GM23338 (cell line): Measurements from ENCODE around the gene CLDN10. TPM values are rescaled to one million over a fixed set of nuclear protein-coding genes. Genes with fewer than 3 reads are reported as not detected.

Source experiments
- ATAC-seq: fragments of 200-7000 bp; cut with Tn5 transposase; 3 replicates; pipeline ENCODE4 v1.9.1; 2020
- DNase-seq: peaks from one replicate; pipeline ENCODE4 v3.0.0-alpha.2; 2015; ENCODE audit warnings: low spot score
- H2AFZ ChIP-seq: fragments of 200-600 bp; sonication (generic); 2 replicates; pipeline ENCODE4 v1.8.0; 2016; ENCODE audit warnings: antibody characterized with exemption, mild to moderate bottlenecking, moderate library complexity
- H3F3A ChIP-seq: fragments of 200-600 bp; sonication (generic); replicated peaks from 2 replicates; pipeline ENCODE4 v1.8.0; 2017; ENCODE audit warnings: antibody characterized with exemption, mixed run types, low read depth
- H3K27ac ChIP-seq: fragments of 200-600 bp; sonication (generic); 2 replicates; pipeline ENCODE4 v1.6.1; 2016; ENCODE audit warnings: low read depth
- H3K27me3 ChIP-seq: fragments of 200-600 bp; sonication (generic); 2 replicates; pipeline ENCODE4 v1.8.0; 2016; ENCODE audit warnings: mild to moderate bottlenecking, mixed run types, moderate library complexity; ENCODE audit not compliant: insufficient read depth
- H3K36me3 ChIP-seq: fragments of 200-600 bp; sonication (generic); 2 replicates; pipeline ENCODE4 v1.8.0; 2016; ENCODE audit warnings: mild to moderate bottlenecking; ENCODE audit not compliant: insufficient read depth
- H3K4me1 ChIP-seq: fragments of 200-600 bp; sonication (generic); 2 replicates; pipeline ENCODE4 v1.8.0; 2016; ENCODE audit warnings: mild to moderate bottlenecking, moderate library complexity; ENCODE audit not compliant: insufficient read depth
- H3K4me2 ChIP-seq: fragments of 200-600 bp; sonication (generic); 2 replicates; pipeline ENCODE4 v1.7.1; 2017; ENCODE audit warnings: mixed run types
- H3K4me3 ChIP-seq: fragments of 200-600 bp; sonication (generic); 2 replicates; pipeline ENCODE4 v1.6.1; 2016; ENCODE audit warnings: mixed run types
- H3K79me2 ChIP-seq: fragments of 200-600 bp; sonication (generic); replicated peaks from 2 replicates; pipeline ENCODE4 v1.8.0; 2017; ENCODE audit warnings: mild to moderate bottlenecking; ENCODE audit not compliant: insufficient read depth
- H3K9me2 ChIP-seq: fragments of 200-600 bp; sonication (generic); 2 replicates; pipeline ENCODE4 v1.8.0; 2017; ENCODE audit not compliant: insufficient read depth
- H4K20me1 ChIP-seq: fragments of 200-600 bp; sonication (generic); replicated peaks from 2 replicates; pipeline ENCODE4 v1.8.0; 2017; ENCODE audit warnings: mild to moderate bottlenecking; ENCODE audit not compliant: insufficient read depth
- H3K27ac Mint-ChIP-seq: 2 replicates; pipeline ENCODE4 v1.8.0; 2020; ENCODE audit warnings: inconsistent platforms, mild to moderate bottlenecking, moderate library complexity, mixed read lengths
- H3K27me3 Mint-ChIP-seq: 3 replicates; pipeline ENCODE4 v1.8.0; 2022; ENCODE audit warnings: low read depth, mild to moderate bottlenecking, moderate library complexity, mixed read lengths, inconsistent platforms; ENCODE audit not compliant: insufficient read depth, poor library complexity
- H3K36me3 Mint-ChIP-seq: 3 replicates; pipeline ENCODE4 v1.8.0; 2021; ENCODE audit warnings: low read depth, mild to moderate bottlenecking, inconsistent platforms, moderate library complexity, mixed read lengths
- H3K4me1 Mint-ChIP-seq: 3 replicates; pipeline ENCODE4 v1.8.0; 2020; ENCODE audit warnings: mild to moderate bottlenecking, inconsistent platforms, mixed read lengths
- H3K4me3 Mint-ChIP-seq: 3 replicates; pipeline ENCODE4 v1.8.0; 2021; ENCODE audit warnings: moderate library complexity, mild to moderate bottlenecking, inconsistent platforms, mixed read lengths
- H3K9me3 Mint-ChIP-seq: 3 replicates; pipeline ENCODE4 v1.8.0; 2020; ENCODE audit warnings: moderate library complexity, mild to moderate bottlenecking, inconsistent platforms, mixed read lengths
- CREB1 ChIP-seq: fragments of 250-450 bp; sonication (Bioruptor Pico); IDR thresholded peaks from 2 replicates; pipeline ENCODE4 v1.5.0; 2020; ENCODE audit warnings: low read depth, mild to moderate bottlenecking, moderate library complexity
- EZH2phosphoT487 ChIP-seq: fragments of 200-600 bp; sonication (generic); IDR thresholded peaks from one replicate; pipeline ENCODE4 v1.8.1; 2018; ENCODE audit warnings: antibody characterized with exemption; ENCODE audit not compliant: unreplicated experiment
- NANOG ChIP-seq: IDR thresholded peaks from 2 replicates; pipeline ENCODE4 v1.6.1; 2016; ENCODE audit warnings: antibody characterized with exemption, borderline replicate concordance
- POLR2AphosphoS5 ChIP-seq: IDR thresholded peaks from 2 replicates; pipeline ENCODE4 v1.6.1; 2016; ENCODE audit warnings: antibody characterized with exemption, low read depth
- polyA plus RNA-seq: library from polyadenylated mRNA; unstranded; fragments of >200 nt; fragmentation: Nextera tagmentation; extraction: Ambion mirVana; gene quantifications from 2 replicates; pipeline ENCODE4 v1.2.1, GENCODE V29; 2016
- total RNA-seq: library from RNA; depleted of rRNA; stranded (reverse); fragments of >200 nt; shearing (Covaris generic); gene quantifications from 2 replicates; pipeline ENCODE4 v1.2.3, GENCODE V29; 2014
- TF ChIP-seq, protein P1 (sequence below): fragments of 250-450 bp; sonication (Bioruptor Pico); IDR thresholded peaks from 2 replicates; pipeline ENCODE4 v1.5.0; 2020; ENCODE audit warnings: mild to moderate bottlenecking, moderate library complexity
- TF ChIP-seq, protein P2 (sequence below), 2 experiments: fragments of 200-600 bp in 1 of 2; sonication (generic) in 1 of 2; conservative IDR thresholded peaks; 2 replicates each; pipeline versions ENCODE4 v1.5.1 to v1.6.1; 2016 to 2017; ENCODE audit warnings: antibody characterized with exemption in 2 of 2, low read depth in 2 of 2, mild to moderate bottlenecking in 2 of 2, moderate library complexity in 1 of 2
- TF ChIP-seq, protein P3 (sequence below): IDR thresholded peaks from 2 replicates; pipeline ENCODE4 v1.6.1; 2016; ENCODE audit warnings: antibody characterized with exemption

Gene CLDN10
- total and polyA plus RNA-seq, 2 experiments from 2014 or later, result 34.7 to 65.9 TPM

DNA sequence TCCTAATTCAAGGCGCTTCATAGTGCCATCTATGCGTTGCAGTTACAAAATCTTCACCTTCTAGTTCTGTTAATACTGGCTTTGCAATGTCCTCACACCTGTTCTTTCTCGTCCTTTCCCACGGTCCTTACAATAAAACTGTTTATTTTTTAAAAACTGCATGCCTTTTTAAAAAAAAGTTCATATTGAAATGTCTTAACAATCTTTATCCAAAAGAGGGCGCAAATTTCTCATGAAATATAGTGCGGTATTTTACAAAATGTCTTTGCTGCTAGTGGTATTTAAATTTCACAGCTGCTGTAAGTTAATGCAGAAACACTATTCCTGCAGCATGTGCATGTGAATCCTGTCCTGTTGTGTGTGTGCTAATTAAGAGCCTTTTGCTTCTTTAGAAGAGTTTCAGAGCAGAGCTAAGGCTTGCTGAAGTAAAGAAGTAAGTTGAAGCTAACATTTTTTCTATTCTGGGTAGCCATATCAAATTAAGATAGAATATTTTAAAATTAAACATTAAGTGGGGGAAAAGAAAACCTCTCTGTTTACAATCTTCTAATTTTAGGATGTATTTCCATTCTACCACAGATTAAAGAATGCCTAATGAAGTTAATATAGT lies 15.8 kb upstream of the CLDN10 start:
- Histone ChIP-seq H3K36me3 (no peaks in the 10 kb centered on the region), H3K4me3 (no peak overlapping the region), H4K20me1 (no peaks in the 10 kb centered on the region), H3K4me2 (no peak overlapping the region), H3K27ac (no peak overlapping the region), H3K9me2 (no peaks in the 10 kb centered on the region), H2AFZ (no peak overlapping the region), H3K4me1 (peaks cover 17% of the 10 kb centered on the region; the same call in 1 of the 2 replicates), H3K27me3 (no peaks in the 10 kb centered on the region), H3K79me2 (no peaks in the 10 kb centered on the region), H3F3A (no peaks in the 10 kb centered on the region)
- H3K9me3 Mint-ChIP-seq, result no peaks in the 10 kb centered on the region
- H3K4me3 Mint-ChIP-seq, result no peak overlapping the region
- no peak overlapping the region for H3K27ac Mint-ChIP-seq
- TF ChIP-seq, protein P1, sequence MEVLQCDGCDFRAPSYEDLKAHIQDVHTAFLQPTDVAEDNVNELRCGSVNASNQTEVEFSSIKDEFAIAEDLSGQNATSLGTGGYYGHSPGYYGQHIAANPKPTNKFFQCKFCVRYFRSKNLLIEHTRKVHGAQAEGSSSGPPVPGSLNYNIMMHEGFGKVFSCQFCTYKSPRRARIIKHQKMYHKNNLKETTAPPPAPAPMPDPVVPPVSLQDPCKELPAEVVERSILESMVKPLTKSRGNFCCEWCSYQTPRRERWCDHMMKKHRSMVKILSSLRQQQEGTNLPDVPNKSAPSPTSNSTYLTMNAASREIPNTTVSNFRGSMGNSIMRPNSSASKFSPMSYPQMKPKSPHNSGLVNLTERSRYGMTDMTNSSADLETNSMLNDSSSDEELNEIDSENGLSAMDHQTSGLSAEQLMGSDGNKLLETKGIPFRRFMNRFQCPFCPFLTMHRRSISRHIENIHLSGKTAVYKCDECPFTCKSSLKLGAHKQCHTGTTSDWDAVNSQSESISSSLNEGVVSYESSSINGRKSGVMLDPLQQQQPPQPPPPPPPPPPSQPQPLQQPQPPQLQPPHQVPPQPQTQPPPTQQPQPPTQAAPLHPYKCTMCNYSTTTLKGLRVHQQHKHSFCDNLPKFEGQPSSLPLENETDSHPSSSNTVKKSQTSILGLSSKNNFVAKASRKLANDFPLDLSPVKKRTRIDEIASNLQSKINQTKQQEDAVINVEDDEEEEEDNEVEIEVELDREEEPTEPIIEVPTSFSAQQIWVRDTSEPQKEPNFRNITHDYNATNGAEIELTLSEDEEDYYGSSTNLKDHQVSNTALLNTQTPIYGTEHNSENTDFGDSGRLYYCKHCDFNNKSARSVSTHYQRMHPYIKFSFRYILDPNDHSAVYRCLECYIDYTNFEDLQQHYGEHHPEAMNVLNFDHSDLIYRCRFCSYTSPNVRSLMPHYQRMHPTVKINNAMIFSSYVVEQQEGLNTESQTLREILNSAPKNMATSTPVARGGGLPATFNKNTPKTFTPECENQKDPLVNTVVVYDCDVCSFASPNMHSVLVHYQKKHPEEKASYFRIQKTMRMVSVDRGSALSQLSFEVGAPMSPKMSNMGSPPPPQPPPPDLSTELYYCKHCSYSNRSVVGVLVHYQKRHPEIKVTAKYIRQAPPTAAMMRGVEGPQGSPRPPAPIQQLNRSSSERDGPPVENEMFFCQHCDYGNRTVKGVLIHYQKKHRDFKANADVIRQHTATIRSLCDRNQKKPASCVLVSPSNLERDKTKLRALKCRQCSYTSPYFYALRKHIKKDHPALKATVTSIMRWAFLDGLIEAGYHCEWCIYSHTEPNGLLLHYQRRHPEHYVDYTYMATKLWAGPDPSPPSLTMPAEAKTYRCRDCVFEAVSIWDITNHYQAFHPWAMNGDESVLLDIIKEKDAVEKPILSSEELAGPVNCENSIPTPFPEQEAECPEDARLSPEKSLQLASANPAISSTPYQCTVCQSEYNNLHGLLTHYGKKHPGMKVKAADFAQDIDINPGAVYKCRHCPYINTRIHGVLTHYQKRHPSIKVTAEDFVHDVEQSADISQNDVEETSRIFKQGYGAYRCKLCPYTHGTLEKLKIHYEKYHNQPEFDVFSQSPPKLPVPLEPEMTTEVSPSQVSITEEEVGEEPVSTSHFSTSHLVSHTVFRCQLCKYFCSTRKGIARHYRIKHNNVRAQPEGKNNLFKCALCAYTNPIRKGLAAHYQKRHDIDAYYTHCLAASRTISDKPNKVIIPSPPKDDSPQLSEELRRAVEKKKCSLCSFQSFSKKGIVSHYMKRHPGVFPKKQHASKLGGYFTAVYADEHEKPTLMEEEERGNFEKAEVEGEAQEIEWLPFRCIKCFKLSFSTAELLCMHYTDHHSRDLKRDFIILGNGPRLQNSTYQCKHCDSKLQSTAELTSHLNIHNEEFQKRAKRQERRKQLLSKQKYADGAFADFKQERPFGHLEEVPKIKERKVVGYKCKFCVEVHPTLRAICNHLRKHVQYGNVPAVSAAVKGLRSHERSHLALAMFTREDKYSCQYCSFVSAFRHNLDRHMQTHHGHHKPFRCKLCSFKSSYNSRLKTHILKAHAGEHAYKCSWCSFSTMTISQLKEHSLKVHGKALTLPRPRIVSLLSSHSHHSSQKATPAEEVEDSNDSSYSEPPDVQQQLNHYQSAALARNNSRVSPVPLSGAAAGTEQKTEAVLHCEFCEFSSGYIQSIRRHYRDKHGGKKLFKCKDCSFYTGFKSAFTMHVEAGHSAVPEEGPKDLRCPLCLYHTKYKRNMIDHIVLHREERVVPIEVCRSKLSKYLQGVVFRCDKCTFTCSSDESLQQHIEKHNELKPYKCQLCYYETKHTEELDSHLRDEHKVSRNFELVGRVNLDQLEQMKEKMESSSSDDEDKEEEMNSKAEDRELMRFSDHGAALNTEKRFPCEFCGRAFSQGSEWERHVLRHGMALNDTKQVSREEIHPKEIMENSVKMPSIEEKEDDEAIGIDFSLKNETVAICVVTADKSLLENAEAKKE, result no peak
- TF ChIP-seq, protein P2, sequence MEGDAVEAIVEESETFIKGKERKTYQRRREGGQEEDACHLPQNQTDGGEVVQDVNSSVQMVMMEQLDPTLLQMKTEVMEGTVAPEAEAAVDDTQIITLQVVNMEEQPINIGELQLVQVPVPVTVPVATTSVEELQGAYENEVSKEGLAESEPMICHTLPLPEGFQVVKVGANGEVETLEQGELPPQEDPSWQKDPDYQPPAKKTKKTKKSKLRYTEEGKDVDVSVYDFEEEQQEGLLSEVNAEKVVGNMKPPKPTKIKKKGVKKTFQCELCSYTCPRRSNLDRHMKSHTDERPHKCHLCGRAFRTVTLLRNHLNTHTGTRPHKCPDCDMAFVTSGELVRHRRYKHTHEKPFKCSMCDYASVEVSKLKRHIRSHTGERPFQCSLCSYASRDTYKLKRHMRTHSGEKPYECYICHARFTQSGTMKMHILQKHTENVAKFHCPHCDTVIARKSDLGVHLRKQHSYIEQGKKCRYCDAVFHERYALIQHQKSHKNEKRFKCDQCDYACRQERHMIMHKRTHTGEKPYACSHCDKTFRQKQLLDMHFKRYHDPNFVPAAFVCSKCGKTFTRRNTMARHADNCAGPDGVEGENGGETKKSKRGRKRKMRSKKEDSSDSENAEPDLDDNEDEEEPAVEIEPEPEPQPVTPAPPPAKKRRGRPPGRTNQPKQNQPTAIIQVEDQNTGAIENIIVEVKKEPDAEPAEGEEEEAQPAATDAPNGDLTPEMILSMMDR (conservative IDR thresholded peaks at IDR 0.05; ENCODE audit: low read depth in 2 of 2), result peak in 1 of 2 experiments; percentile 69; a peak in 3 of 4 replicates
- no peaks in the 10 kb centered on the region for H3K36me3 Mint-ChIP-seq
- H3K27me3 Mint-ChIP-seq, result peaks cover 5% of the 10 kb centered on the region
- peaks cover 32% of the 10 kb centered on the region for H3K4me1 Mint-ChIP-seq
- DNase-seq, result peak; percentile 45
- no peak; the same call in 2 of the 3 replicates for ATAC-seq

DNA sequence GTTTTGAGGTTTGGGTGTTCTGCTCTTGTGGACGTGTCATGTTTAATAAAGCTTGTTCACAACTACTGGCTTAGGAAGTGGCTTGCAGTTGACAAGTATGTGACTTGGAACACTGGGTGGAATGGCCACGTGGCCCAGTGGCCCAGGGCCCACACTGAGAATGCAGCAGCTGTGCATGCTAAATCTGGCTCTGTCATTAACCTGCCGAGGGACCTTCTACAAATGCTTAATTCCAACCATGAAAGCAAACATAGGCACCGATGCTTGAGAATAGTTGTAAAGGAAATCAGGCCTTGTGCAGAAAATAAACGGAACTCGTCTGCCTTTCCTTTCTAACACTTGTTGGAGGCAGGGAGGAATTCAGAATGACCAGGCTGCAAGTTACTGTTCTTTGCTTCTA lies 11.6 kb upstream of the CLDN10 start:
- Histone ChIP-seq H3K4me2 (no peak overlapping the region), H4K20me1 (no peaks in the 10 kb centered on the region), H3K79me2 (no peaks in the 10 kb centered on the region), H3K36me3 (no peaks in the 10 kb centered on the region), H2AFZ (peak overlapping the region; percentile 93; the same call in 1 of the 2 replicates), H3K27ac (no peak overlapping the region), H3F3A (no peaks in the 10 kb centered on the region), H3K4me1 (no peaks in the 10 kb centered on the region; the same call in 1 of the 2 replicates), H3K4me3 (no peak overlapping the region), H3K9me2 (no peaks in the 10 kb centered on the region), H3K27me3 (no peaks in the 10 kb centered on the region)
- H3K36me3 Mint-ChIP-seq, result no peaks in the 10 kb centered on the region
- no peak overlapping the region for H3K4me3 Mint-ChIP-seq
- no peaks in the 10 kb centered on the region for H3K9me3 Mint-ChIP-seq
- ATAC-seq, result peak; percentile 26; the same call in 1 of the 3 replicates
- peak; percentile 4 for DNase-seq
- peaks cover 2% of the 10 kb centered on the region for H3K27me3 Mint-ChIP-seq
- H3K4me1 Mint-ChIP-seq, result peaks cover 19% of the 10 kb centered on the region
- H3K27ac Mint-ChIP-seq, result peak overlapping the region; percentile 38; the same call in 1 of the 2 replicates
- no peak for TF ChIP-seq POLR2AphosphoS5
- no peak for TF ChIP-seq NANOG
- TF ChIP-seq CREB1 (CRISPR knock-in tag), result no peak
- TF ChIP-seq, protein P3, sequence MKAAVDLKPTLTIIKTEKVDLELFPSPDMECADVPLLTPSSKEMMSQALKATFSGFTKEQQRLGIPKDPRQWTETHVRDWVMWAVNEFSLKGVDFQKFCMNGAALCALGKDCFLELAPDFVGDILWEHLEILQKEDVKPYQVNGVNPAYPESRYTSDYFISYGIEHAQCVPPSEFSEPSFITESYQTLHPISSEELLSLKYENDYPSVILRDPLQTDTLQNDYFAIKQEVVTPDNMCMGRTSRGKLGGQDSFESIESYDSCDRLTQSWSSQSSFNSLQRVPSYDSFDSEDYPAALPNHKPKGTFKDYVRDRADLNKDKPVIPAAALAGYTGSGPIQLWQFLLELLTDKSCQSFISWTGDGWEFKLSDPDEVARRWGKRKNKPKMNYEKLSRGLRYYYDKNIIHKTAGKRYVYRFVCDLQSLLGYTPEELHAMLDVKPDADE, result no peak
- TF ChIP-seq EZH2phosphoT487, result no peak
